K562 (cell line): ENCODE results near the gene BMP8B. TPM values are rescaled to one million over a fixed set of nuclear protein-coding genes. Genes with fewer than 3 reads are reported as not detected.

Experiments used
- BDP1 ChIP-seq: IDR thresholded peaks from 3 replicates; pipeline ENCODE4 v1.6.1; 2011; ENCODE audit not compliant: insufficient read length, insufficient read depth
- CBX3 ChIP-seq, 2 experiments: IDR thresholded peaks; 1 replicate in 1 of 2; 2 replicates in 1 of 2; pipeline ENCODE4 v1.6.1; 2012; ENCODE audit warnings: inconsistent platforms in 2 of 2, low read length in 2 of 2, borderline replicate concordance in 1 of 2, control low read depth in 1 of 2
- EGR1 ChIP-seq: fragments of 450-650 bp; conservative IDR thresholded peaks from 2 replicates; pipeline ENCODE4 v1.6.1; 2017; ENCODE audit warnings: mild to moderate bottlenecking
- FOXP4 ChIP-seq: sonication (generic); formaldehyde crosslinking; IDR thresholded peaks from 2 replicates; pipeline ENCODE4 v1.8.0; 2022; ENCODE audit warnings: mild to moderate bottlenecking, missing genetic modification reagents, borderline replicate concordance
- ID3 ChIP-seq, 2 experiments: fragments of 250-450 bp in 1 of 2; fragments of 450-650 bp in 1 of 2; sonication (Bioruptor Pico) in 1 of 2; IDR thresholded peaks; 2 replicates each; pipeline versions ENCODE4 v1.6.1 to v1.8.0; 2016 to 2021; ENCODE audit warnings: mild to moderate bottlenecking in 2 of 2, moderate library complexity in 2 of 2, missing compliant biosample characterization in 1 of 2, missing genetic modification characterization in 1 of 2
- IRF1 ChIP-seq: sonication (generic); formaldehyde crosslinking; IDR thresholded peaks from 2 replicates; pipeline ENCODE4 v1.8.0; 2022; ENCODE audit warnings: missing genetic modification reagents, mild to moderate bottlenecking, borderline replicate concordance
- JUND ChIP-seq, 2 experiments: IDR thresholded peaks; 2 replicates in 1 of 2; 3 replicates in 1 of 2; pipeline ENCODE4 v1.6.1; 2011; ENCODE audit warnings: borderline replicate concordance in 2 of 2, low read depth in 2 of 2, low read length in 2 of 2, improper control_type of control experiment in 1 of 2, missing biosample characterization in 1 of 2, missing genetic modification characterization in 1 of 2, missing genetic modification reagents in 1 of 2
- KAT2B ChIP-seq: IDR thresholded peaks from one replicate; pipeline ENCODE4 v1.6.1; 2012; ENCODE audit warnings: low read depth, mild to moderate bottlenecking, control low read depth, inconsistent platforms, low read length, moderate library complexity
- KDM1A ChIP-seq, 2 experiments: fragments of 450-650 bp; IDR thresholded peaks; 2 replicates each; pipeline ENCODE4 v1.6.1; 2016; ENCODE audit warnings: mild to moderate bottlenecking in 2 of 2
- MTA2 ChIP-seq: fragments of 450-650 bp; IDR thresholded peaks from 2 replicates; pipeline ENCODE4 v1.6.1; 2016; ENCODE audit warnings: low read depth
- NFIC ChIP-seq: fragments of 450-650 bp; IDR thresholded peaks from 2 replicates; pipeline ENCODE4 v1.6.1; 2017; ENCODE audit warnings: mild to moderate bottlenecking, inconsistent platforms
- SAFB ChIP-seq: fragments of 200-400 bp; formaldehyde crosslinking; IDR thresholded peaks from 2 replicates; pipeline ENCODE4 v1.6.1; 2017; ENCODE audit warnings: low read depth, low read length, borderline replicate concordance
- SIN3A ChIP-seq, 2 experiments: fragments of 150-350 bp in 1 of 2; IDR thresholded peaks; 2 replicates each; pipeline ENCODE4 v1.6.1; 2011 to 2016; ENCODE audit warnings: borderline replicate concordance in 2 of 2, low read depth in 2 of 2, low read length in 2 of 2, mild to moderate bottlenecking in 2 of 2, moderate library complexity in 2 of 2; ENCODE audit not compliant: control insufficient read depth in 1 of 2
- SMAD4 ChIP-seq: fragments of 250-450 bp; sonication (Bioruptor Pico); conservative IDR thresholded peaks from 2 replicates; pipeline ENCODE4 v1.8.0; 2021; ENCODE audit warnings: inconsistent platforms, mild to moderate bottlenecking, moderate library complexity
- ZBTB9 ChIP-seq: fragments of 450-650 bp; formaldehyde crosslinking; IDR thresholded peaks from 2 replicates; pipeline ENCODE4 v1.4.0; 2020; ENCODE audit warnings: mild to moderate bottlenecking, moderate library complexity
- ZHX1 ChIP-seq: fragments of 150-350 bp; conservative IDR thresholded peaks from 2 replicates; pipeline ENCODE4 v1.6.1; 2014; ENCODE audit warnings: low read length
- ZKSCAN1 ChIP-seq: fragments of 150-350 bp; IDR thresholded peaks from 2 replicates; pipeline ENCODE4 v1.6.1; 2016; ENCODE audit warnings: low read depth, low read length
- ZNF165 ChIP-seq: fragments of 250-450 bp; sonication (Bioruptor Pico); IDR thresholded peaks from 2 replicates; pipeline ENCODE4 v1.4.0; 2020; ENCODE audit warnings: borderline replicate concordance
- ZNF274 ChIP-seq: IDR thresholded peaks from 2 replicates; pipeline ENCODE4 v1.6.1; 2011; ENCODE audit warnings: low read depth, mild to moderate bottlenecking, low read length, moderate library complexity, borderline replicate concordance
- ZNF316 ChIP-seq: fragments of 450-650 bp; IDR thresholded peaks from 2 replicates; pipeline ENCODE4 v1.6.1; 2016
- ZNF780A ChIP-seq: fragments of 250-450 bp; sonication (Bioruptor Pico); IDR thresholded peaks from 2 replicates; pipeline ENCODE4 v1.5.0; 2021; ENCODE audit warnings: mild to moderate bottlenecking
- polyA plus RNA-seq, 8 experiments: library from polyadenylated mRNA; depleted of rRNA in 4 of 8; stranded (reverse) in 5 of 8; unstranded in 3 of 8; fragments of >200 nt; fragmentation: Nextera tagmentation in 2 of 8; fragmentation: Illumina TruSeq in 1 of 8; extraction: Ambion mirVana in 2 of 8; extraction: Trizol in 1 of 8; gene quantifications; 2 replicates each; pipeline versions ENCODE4 v1.2.1 to v1.2.3, GENCODE V29; 2011 to 2014; ENCODE audit warnings: inconsistent platforms in 1 of 8, missing spikeins in 1 of 8
- total RNA-seq, 7 experiments: library from RNA; depleted of rRNA in 6 of 7; stranded (reverse); fragments of >200 nt in 6 of 7; fragmentation: Illumina TruSeq in 2 of 7; extraction: Trizol in 2 of 7; gene quantifications; 2 replicates each; pipeline versions ENCODE4 v1.2.1 to v1.2.3, GENCODE V29; 2011 to 2021; ENCODE audit warnings: low replicate concordance in 1 of 7

Gene BMP8B
- total and polyA plus RNA-seq, 9 of the 15 experiments (the other 6 are each of a cell fraction or from before 2014, with no cell fraction given): 0.03 to 0.33 (median 0.14) TPM

- TF ChIP-seq SMAD4 (CRISPR knock-in tag) (no peak), BDP1 (no peak), ID3 (CRISPR knock-in tag; IDR thresholded peaks at IDR 0.05) (no peak), ID3 (tag; IDR thresholded peaks at IDR 0.05) (no peak), ZNF316 (peak; percentile 50), KDM1A (IDR thresholded peaks at IDR 0.05) (peak in 1 of 2 experiments; percentile 20; a peak in 1 of 4 replicates), EGR1 (no peak), NFIC (no peak), ZKSCAN1 (no peak), ZNF780A (CRISPR knock-in tag) (no peak), CBX3 (IDR thresholded peaks at IDR 0.05; ENCODE audit: borderline replicate concordance in 1 of 2, low read length in 2 of 2) (no peak), JUND (IDR thresholded peaks at IDR 0.05; ENCODE audit: borderline replicate concordance, low read depth, low read length) (peak; percentile 92), JUND (tag; IDR thresholded peaks at IDR 0.05; ENCODE audit: borderline replicate concordance, low read depth, low read length) (peak; percentile 91; the same call in 2 of the 3 replicates), ZHX1 (no peak), SAFB (no peak), ZBTB9 (CRISPR knock-in tag) (no peak), IRF1 (CRISPR knock-in tag) (no peak), FOXP4 (CRISPR knock-in tag) (no peak), ZNF274 (no peak), ZNF165 (CRISPR knock-in tag) (no peak), SIN3A (IDR thresholded peaks at IDR 0.05; ENCODE audit: borderline replicate concordance in 2 of 2, control insufficient read depth in 1 of 2, low read depth in 2 of 2, low read length in 2 of 2) (no peak), KAT2B (no peak), MTA2 (no peak)
These were observed 43.6 kb upstream of the BMP8B start (continued) for GRCh38 chr1:39832294-39832693.
